SU-DHL-6 (cell line): Measurements from ENCODE around the gene SDCCAG8.

Experiments
- CTCF ChIP-seq: fragments of 200-600 bp; sonication (generic); IDR thresholded peaks from one replicate; pipeline ENCODE4 v1.5.1; 2017; ENCODE audit warnings: antibody characterized with exemption, mild to moderate bottlenecking, low read length, moderate library complexity; ENCODE audit not compliant: insufficient read depth, poor library complexity, severe bottlenecking
- EZH2phosphoT487 ChIP-seq: fragments of 200-600 bp; sonication (generic), shearing (Covaris generic); conservative IDR thresholded peaks from 2 replicates; pipeline ENCODE4 v1.6.1; 2018; ENCODE audit warnings: mild to moderate bottlenecking, antibody characterized with exemption, low read length, moderate library complexity, mixed read lengths

- TF ChIP-seq CTCF = no peak
- no peak for TF ChIP-seq EZH2phosphoT487
These were observed 108.5 kb downstream of the SDCCAG8 start for GRCh38 chr1:243364330-243364729.
